ENCODE measurements around the gene DAAM1. TPM values are rescaled to one million over a fixed set of nuclear protein-coding genes. Genes with fewer than 3 reads are reported as not detected.

Gene DAAM1
- total RNA-seq, 3 donors from 2014 or later, result 50.1 to 95.9 (median 64.2) TPM

- no peaks in the 10 kb centered on the region for H3K4me1 ChIP-seq
- H3K36me3 ChIP-seq, result no peaks in the 10 kb centered on the region
Measured at GRCh38 chr14:59267046-59267445, 78.6 kb downstream of the DAAM1 start.

GRCh38 chr14:59268011-59268410 is 79.5 kb downstream of the DAAM1 start:
- H3K9me3 ChIP-seq, result no peaks in the 10 kb centered on the region
- no peaks in the 10 kb centered on the region for H3K27me3 ChIP-seq
- no peaks in the 10 kb centered on the region for H3K4me1 ChIP-seq
- H3K27ac ChIP-seq, result no peak overlapping the region
- no peak for DNase-seq (ENCODE audit: low spot score in 2 of 2)
- H3K4me3 ChIP-seq, result no peak overlapping the region
- TF ChIP-seq, protein P1, sequence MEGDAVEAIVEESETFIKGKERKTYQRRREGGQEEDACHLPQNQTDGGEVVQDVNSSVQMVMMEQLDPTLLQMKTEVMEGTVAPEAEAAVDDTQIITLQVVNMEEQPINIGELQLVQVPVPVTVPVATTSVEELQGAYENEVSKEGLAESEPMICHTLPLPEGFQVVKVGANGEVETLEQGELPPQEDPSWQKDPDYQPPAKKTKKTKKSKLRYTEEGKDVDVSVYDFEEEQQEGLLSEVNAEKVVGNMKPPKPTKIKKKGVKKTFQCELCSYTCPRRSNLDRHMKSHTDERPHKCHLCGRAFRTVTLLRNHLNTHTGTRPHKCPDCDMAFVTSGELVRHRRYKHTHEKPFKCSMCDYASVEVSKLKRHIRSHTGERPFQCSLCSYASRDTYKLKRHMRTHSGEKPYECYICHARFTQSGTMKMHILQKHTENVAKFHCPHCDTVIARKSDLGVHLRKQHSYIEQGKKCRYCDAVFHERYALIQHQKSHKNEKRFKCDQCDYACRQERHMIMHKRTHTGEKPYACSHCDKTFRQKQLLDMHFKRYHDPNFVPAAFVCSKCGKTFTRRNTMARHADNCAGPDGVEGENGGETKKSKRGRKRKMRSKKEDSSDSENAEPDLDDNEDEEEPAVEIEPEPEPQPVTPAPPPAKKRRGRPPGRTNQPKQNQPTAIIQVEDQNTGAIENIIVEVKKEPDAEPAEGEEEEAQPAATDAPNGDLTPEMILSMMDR (IDR thresholded peaks at IDR 0.05), result no peak
- no peak for TF ChIP-seq POLR2AphosphoS5 (IDR thresholded peaks at IDR 0.05)
- TF ChIP-seq POLR2A (IDR thresholded peaks at IDR 0.05), result no peak
- intact Hi-C loops (cut with DNase I; ENCODE audit: low total_unique reads), result no loop called here
- no peaks in the 10 kb centered on the region for H3K36me3 ChIP-seq

More at GRCh38 chr14:59267046-59267445, 78.6 kb downstream of the DAAM1 start:
- TF ChIP-seq POLR2A (IDR thresholded peaks at IDR 0.05) (no peak), POLR2AphosphoS5 (IDR thresholded peaks at IDR 0.05) (no peak)
- TF ChIP-seq, protein P1 (IDR thresholded peaks at IDR 0.05), result no peak
- no peak for DNase-seq (ENCODE audit: low spot score in 2 of 2)
- no peaks in the 10 kb centered on the region for H3K9me3 ChIP-seq
- H3K27me3 ChIP-seq, result no peaks in the 10 kb centered on the region
- H3K27ac ChIP-seq, result no peak overlapping the region
- H3K4me3 ChIP-seq, result no peak overlapping the region
- intact Hi-C loops (cut with DNase I; ENCODE audit: low total_unique reads), result no loop called here

GRCh38 chr14:59268858-59269257 is 80.4 kb downstream of the DAAM1 start:
- Histone ChIP-seq H3K9me3 (no peaks in the 10 kb centered on the region), H3K36me3 (no peaks in the 10 kb centered on the region), H3K27ac (no peak overlapping the region), H3K4me1 (no peaks in the 10 kb centered on the region), H3K4me3 (no peak overlapping the region), H3K27me3 (no peaks in the 10 kb centered on the region)
- intact Hi-C loops (cut with DNase I; ENCODE audit: low total_unique reads), result no loop called here
- TF ChIP-seq POLR2AphosphoS5 (IDR thresholded peaks at IDR 0.05), result no peak
- no peak for DNase-seq (ENCODE audit: low spot score in 2 of 2)

- intact Hi-C loops (cut with DNase I; ENCODE audit: low total_unique reads), result no loop called here
- Histone ChIP-seq H3K9me3 (no peaks in the 10 kb centered on the region), H3K4me3 (no peak overlapping the region), H3K36me3 (no peaks in the 10 kb centered on the region), H3K4me1 (peaks cover 0 to under 1% of the 10 kb centered on the region in 2 donors), H3K27me3 (no peaks in the 10 kb centered on the region), H3K27ac (no peak overlapping the region)
- DNase-seq (ENCODE audit: low spot score in 2 of 2), result no peak
- TF ChIP-seq, protein P1 (IDR thresholded peaks at IDR 0.05), result no peak
- TF ChIP-seq POLR2A (IDR thresholded peaks at IDR 0.05), result no peak
- TF ChIP-seq POLR2AphosphoS5 (IDR thresholded peaks at IDR 0.05), result no peak
Measured at GRCh38 chr14:59269466-59269865, 81.0 kb downstream of the DAAM1 start.

DNA sequence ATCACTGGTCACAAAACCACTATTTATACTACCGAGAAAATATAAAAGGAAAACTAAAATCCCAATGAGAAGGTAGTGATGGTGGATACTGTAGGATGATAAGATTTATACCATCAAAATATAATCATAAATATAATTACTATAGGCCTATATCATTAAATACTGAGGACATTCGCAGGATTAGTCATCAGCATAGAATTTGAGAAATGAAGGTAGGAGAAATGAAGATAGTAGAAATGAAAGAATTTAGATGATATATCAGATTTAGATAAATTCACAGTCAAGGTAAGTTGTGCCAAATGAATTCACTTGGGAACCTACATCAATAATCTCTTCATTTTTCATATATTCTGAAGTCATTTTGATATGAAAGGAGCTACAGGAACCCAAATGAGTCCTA is 82.8 kb downstream of the DAAM1 start:
- H3K27ac ChIP-seq, result no peak overlapping the region
- no peak for TF ChIP-seq POLR2AphosphoS5 (IDR thresholded peaks at IDR 0.05)
- TF ChIP-seq POLR2A (IDR thresholded peaks at IDR 0.05), result no peak

GRCh38 chr14:59271734-59272133 is 83.3 kb downstream of the DAAM1 start:
- no peaks in the 10 kb centered on the region for H3K9me3 ChIP-seq
- no peak overlapping the region for H3K4me3 ChIP-seq
- intact Hi-C loops (cut with DNase I; ENCODE audit: low total_unique reads), result no loop called here
- H3K27ac ChIP-seq, result no peak overlapping the region
- peaks cover 0 to 15% of the 10 kb centered on the region in 2 donors for H3K4me1 ChIP-seq
- no peaks in the 10 kb centered on the region for H3K36me3 ChIP-seq
- DNase-seq (ENCODE audit: low spot score in 2 of 2), result no peak
- H3K27me3 ChIP-seq, result no peaks in the 10 kb centered on the region
- TF ChIP-seq, protein P1 (IDR thresholded peaks at IDR 0.05), result no peak
- TF ChIP-seq POLR2A (IDR thresholded peaks at IDR 0.05), result no peak
- TF ChIP-seq POLR2AphosphoS5 (IDR thresholded peaks at IDR 0.05), result no peak

More for the DNA sequence above, 82.8 kb downstream of the DAAM1 start:
- Histone ChIP-seq H3K4me3 (no peak overlapping the region), H3K4me1 (peaks cover 0 to 13% of the 10 kb centered on the region in 2 donors), H3K9me3 (no peaks in the 10 kb centered on the region), H3K27me3 (no peaks in the 10 kb centered on the region), H3K36me3 (no peaks in the 10 kb centered on the region)
- no peak for DNase-seq (ENCODE audit: low spot score in 2 of 2)
- intact Hi-C loops (cut with DNase I; ENCODE audit: low total_unique reads), result no loop called here

All from breast epithelium (tissue), 4 donors.